Mesendoderm (in vitro differentiated cells): ENCODE measurements around the gene NFATC3.
A peak's percentile ranks its signal among the peaks of the same experiment; 100 is the strongest.

ENCODE experiments used
- DNase-seq: peaks from one replicate; pipeline ENCODE4 v3.0.0; 2013
- H2AK5ac ChIP-seq: 2 replicates; pipeline ENCODE4 v1.6.1; 2013; ENCODE audit warnings: low read length, inconsistent platforms
- H2BK120ac ChIP-seq: 2 replicates; pipeline ENCODE4 v1.6.1; 2013; ENCODE audit warnings: low read depth, mild to moderate bottlenecking, low read length, moderate library complexity, mixed read lengths
- H2BK15ac ChIP-seq: replicated peaks from 2 replicates; pipeline ENCODE4 v1.6.1; 2013; ENCODE audit warnings: low read depth, mild to moderate bottlenecking, moderate library complexity
- H2BK5ac ChIP-seq: 2 replicates; pipeline ENCODE4 v1.6.1; 2013; ENCODE audit warnings: low read length, inconsistent platforms
- H3K18ac ChIP-seq: 2 replicates; pipeline ENCODE4 v1.6.1; 2013; ENCODE audit warnings: mild to moderate bottlenecking, low read length, mixed read lengths
- H3K23ac ChIP-seq: one replicate; pipeline ENCODE4 v1.6.1; 2013; ENCODE audit warnings: low read length
- H3K27ac ChIP-seq: 2 replicates; pipeline ENCODE4 v1.5.1; 2013; ENCODE audit warnings: low read depth, mild to moderate bottlenecking, inconsistent platforms, low read length, moderate library complexity
- H3K27me3 ChIP-seq: 2 replicates; pipeline ENCODE4 v1.6.1; 2013; ENCODE audit warnings: low read length, control low read depth, mild to moderate bottlenecking, inconsistent platforms; ENCODE audit not compliant: insufficient read depth, poor library complexity
- H3K36me3 ChIP-seq: 2 replicates; pipeline ENCODE4 v1.6.1; 2013; ENCODE audit warnings: low read length, inconsistent platforms; ENCODE audit not compliant: control insufficient read depth, insufficient read depth
- H3K4ac ChIP-seq: one replicate; pipeline ENCODE4 v1.6.1; 2013; ENCODE audit warnings: low read depth, mild to moderate bottlenecking, low read length, moderate library complexity
- H3K4me1 ChIP-seq: 2 replicates; pipeline ENCODE4 v1.6.1; 2013; ENCODE audit warnings: low read depth, low read length, inconsistent platforms; ENCODE audit not compliant: control insufficient read depth
- H3K4me2 ChIP-seq: 2 replicates; pipeline ENCODE4 v1.6.1; 2013; ENCODE audit warnings: low read length
- H3K4me3 ChIP-seq: 2 replicates; pipeline ENCODE4 v1.5.1; 2013; ENCODE audit warnings: mild to moderate bottlenecking, low read length
- H3K56ac ChIP-seq: one replicate; pipeline ENCODE4 v1.6.1; 2013; ENCODE audit warnings: low read length
- H3K79me1 ChIP-seq: 2 replicates; pipeline ENCODE4 v1.6.1; 2013; ENCODE audit warnings: low read length, inconsistent platforms
- H3K79me2 ChIP-seq: 2 replicates; pipeline ENCODE4 v1.6.1; 2013; ENCODE audit warnings: mild to moderate bottlenecking, low read length; ENCODE audit not compliant: control insufficient read depth, insufficient read depth
- H3K9ac ChIP-seq: 2 replicates; pipeline ENCODE4 v1.6.1; 2013; ENCODE audit warnings: low read length, inconsistent platforms
- H4K5ac ChIP-seq: one replicate; pipeline ENCODE4 v1.6.1; 2013; ENCODE audit warnings: low read length
- H4K8ac ChIP-seq: one replicate; pipeline ENCODE4 v1.6.1; 2013; ENCODE audit warnings: low read depth, mild to moderate bottlenecking, control low read depth, low read length, moderate library complexity
- WGBS: extraction: QIAGEN DNeasy Blood & Tissue Kit; methylation state at CpG from one replicate; pipeline ENCODE4 v1.1.7; 2013; ENCODE audit warnings: low lambda C conversion rate, missing lambda C conversion rate; ENCODE audit not compliant: insufficient coverage; ENCODE audit errors: extremely low coverage; 5-methylcytosine and 5-hydroxymethylcytosine counted together

NFATC3 gene

DNA sequence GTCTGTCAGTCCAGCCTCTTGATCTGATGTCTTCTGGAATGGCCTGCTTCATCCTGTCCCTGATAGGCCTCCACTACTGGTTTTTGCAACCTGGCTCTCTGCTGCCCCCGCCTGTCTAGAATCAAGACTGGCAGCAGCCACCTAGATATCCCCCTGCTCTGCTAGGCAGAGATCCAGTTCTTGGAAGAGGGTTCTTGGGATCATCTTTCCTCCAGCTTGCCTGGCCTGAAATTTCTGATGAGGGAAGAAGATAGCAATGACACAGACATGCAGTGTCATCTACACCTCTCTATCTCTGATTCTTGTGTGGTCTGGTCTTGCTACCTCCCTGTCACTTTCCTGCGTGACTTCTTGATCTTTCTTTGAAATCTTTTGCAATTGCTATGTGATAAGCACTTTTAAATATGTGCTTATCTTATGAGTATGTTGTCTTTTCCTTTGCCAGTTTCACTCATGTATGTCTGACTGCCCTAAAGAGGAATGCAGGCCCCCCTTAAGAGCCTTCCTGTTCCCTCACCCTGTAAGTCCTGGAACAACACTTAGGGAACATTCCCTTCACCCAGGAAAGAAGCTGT, 20.3 kb upstream of the NFATC3 start:
- H3K9ac ChIP-seq = no peak overlapping the region
- H2AK5ac ChIP-seq = no peak overlapping the region
- no peak overlapping the region for H3K27ac ChIP-seq
- no peak overlapping the region for H3K23ac ChIP-seq
- no peaks in the 10 kb centered on the region for H3K4me1 ChIP-seq
- H3K56ac ChIP-seq = no peak overlapping the region
- no peak overlapping the region for H2BK15ac ChIP-seq
- no peak overlapping the region for H4K8ac ChIP-seq
- H4K5ac ChIP-seq = no peak overlapping the region
- DNase-seq = peak; percentile 77
- H2BK120ac ChIP-seq = no peak overlapping the region
- H3K4me3 ChIP-seq = no peak overlapping the region
- H3K4ac ChIP-seq = no peak overlapping the region
- WGBS = no CpG with 5 or more reads among the region's 2 CpGs
- no peaks in the 10 kb centered on the region for H3K79me2 ChIP-seq
- no peaks in the 10 kb centered on the region for H3K79me1 ChIP-seq
- no peak overlapping the region for H3K18ac ChIP-seq
- H3K4me2 ChIP-seq = no peak overlapping the region
- H3K36me3 ChIP-seq = peaks cover 3% of the 10 kb centered on the region
- no peak overlapping the region for H2BK5ac ChIP-seq
- H3K27me3 ChIP-seq = no peaks in the 10 kb centered on the region

- H3K27me3 ChIP-seq = no peaks in the 10 kb centered on the region
- H3K79me2 ChIP-seq = no peaks in the 10 kb centered on the region
- no peaks in the 10 kb centered on the region for H3K79me1 ChIP-seq
- no peak overlapping the region for H2BK120ac ChIP-seq
- WGBS = no CpG with 5 or more reads among the region's 6 CpGs
- no peak overlapping the region for H3K23ac ChIP-seq
- no peak overlapping the region for H3K9ac ChIP-seq
- no peak overlapping the region for H2BK15ac ChIP-seq
- no peak overlapping the region for H3K56ac ChIP-seq
- H3K36me3 ChIP-seq = peaks cover 3% of the 10 kb centered on the region
- no peak overlapping the region for H3K18ac ChIP-seq
- no peak overlapping the region for H2BK5ac ChIP-seq
- H3K4me1 ChIP-seq = no peaks in the 10 kb centered on the region
- DNase-seq = no peak
- H3K4me2 ChIP-seq = no peak overlapping the region
- H4K5ac ChIP-seq = no peak overlapping the region
- H3K27ac ChIP-seq = no peak overlapping the region
- H3K4me3 ChIP-seq = no peak overlapping the region
- H3K4ac ChIP-seq = no peak overlapping the region
- no peak overlapping the region for H4K8ac ChIP-seq
- no peak overlapping the region for H2AK5ac ChIP-seq
Observed at GRCh38 chr16:68065716-68066305, 19.4 kb upstream of the NFATC3 start.

GRCh38 chr16:68066763-68067162, 18.4 kb upstream of the NFATC3 start:
- Histone ChIP-seq H2BK15ac (no peak overlapping the region), H2AK5ac (no peak overlapping the region), H3K27me3 (no peaks in the 10 kb centered on the region), H3K18ac (no peak overlapping the region), H2BK120ac (no peak overlapping the region), H3K4me2 (no peak overlapping the region), H4K8ac (no peak overlapping the region), H4K5ac (no peak overlapping the region), H3K27ac (no peak overlapping the region), H3K23ac (no peak overlapping the region), H3K56ac (no peak overlapping the region), H3K4ac (no peak overlapping the region), H2BK5ac (no peak overlapping the region), H3K4me1 (no peaks in the 10 kb centered on the region), H3K79me1 (no peaks in the 10 kb centered on the region), H3K4me3 (no peak overlapping the region), H3K9ac (no peak overlapping the region), H3K36me3 (peaks cover 3% of the 10 kb centered on the region), H3K79me2 (no peaks in the 10 kb centered on the region)
- no peak for DNase-seq
- WGBS = no CpG with 5 or more reads among the region's 1 CpG

DNA sequence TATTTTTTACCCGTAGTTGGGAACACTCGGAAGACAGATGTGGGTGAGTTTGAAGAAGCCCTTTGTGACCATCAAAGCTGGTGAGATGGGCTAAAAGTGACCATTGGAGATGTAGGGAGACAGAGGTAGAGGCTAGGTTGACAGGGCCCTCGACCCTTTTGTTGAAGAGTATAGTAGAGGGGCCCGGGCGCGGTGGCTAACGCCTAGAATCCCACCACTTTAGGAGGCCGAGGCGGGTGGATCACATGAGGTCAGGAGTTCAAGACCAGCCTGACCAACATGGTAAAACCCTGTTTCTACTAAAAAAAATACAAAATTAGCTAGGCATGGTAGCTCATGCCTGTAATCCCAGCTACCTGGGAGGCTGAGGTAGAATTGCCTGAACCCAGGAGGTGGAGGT, 16.2 kb upstream of the NFATC3 start:
- H2AK5ac ChIP-seq = no peak overlapping the region
- H3K56ac ChIP-seq = no peak overlapping the region
- H3K4ac ChIP-seq = no peak overlapping the region
- H3K79me2 ChIP-seq = no peaks in the 10 kb centered on the region
- H3K36me3 ChIP-seq = peaks cover 4% of the 10 kb centered on the region
- no peaks in the 10 kb centered on the region for H3K79me1 ChIP-seq
- no peak overlapping the region for H3K9ac ChIP-seq
- H3K4me1 ChIP-seq = no peaks in the 10 kb centered on the region
- H3K4me2 ChIP-seq = no peak overlapping the region
- H2BK5ac ChIP-seq = no peak overlapping the region
- no peak overlapping the region for H2BK120ac ChIP-seq
- no peak overlapping the region for H4K5ac ChIP-seq
- DNase-seq = no peak
- H4K8ac ChIP-seq = no peak overlapping the region
- H3K27me3 ChIP-seq = no peaks in the 10 kb centered on the region
- no peak overlapping the region for H3K27ac ChIP-seq
- H3K4me3 ChIP-seq = no peak overlapping the region
- H3K23ac ChIP-seq = no peak overlapping the region
- no peak overlapping the region for H3K18ac ChIP-seq
- no CpG with 5 or more reads among the region's 9 CpGs for WGBS
- no peak overlapping the region for H2BK15ac ChIP-seq

GRCh38 chr16:68069511-68070248, 15.5 kb upstream of the NFATC3 start:
- no peak overlapping the region for H3K56ac ChIP-seq
- no peak overlapping the region for H3K4me2 ChIP-seq
- H3K79me1 ChIP-seq = no peaks in the 10 kb centered on the region
- H3K18ac ChIP-seq = no peak overlapping the region
- H2AK5ac ChIP-seq = no peak overlapping the region
- H3K36me3 ChIP-seq = peaks cover 7% of the 10 kb centered on the region
- H3K4me1 ChIP-seq = no peaks in the 10 kb centered on the region
- H3K79me2 ChIP-seq = no peaks in the 10 kb centered on the region
- no peaks in the 10 kb centered on the region for H3K27me3 ChIP-seq
- H3K23ac ChIP-seq = no peak overlapping the region
- H3K4ac ChIP-seq = no peak overlapping the region
- DNase-seq = no peak
- no peak overlapping the region for H4K8ac ChIP-seq
- WGBS = no CpG with 5 or more reads among the region's 7 CpGs
- no peak overlapping the region for H2BK120ac ChIP-seq
- H2BK15ac ChIP-seq = no peak overlapping the region
- H3K4me3 ChIP-seq = no peak overlapping the region
- no peak overlapping the region for H3K9ac ChIP-seq
- no peak overlapping the region for H3K27ac ChIP-seq
- no peak overlapping the region for H4K5ac ChIP-seq
- no peak overlapping the region for H2BK5ac ChIP-seq
